ENCODE results near the gene FAM53C. TPM values are rescaled to one million over a fixed set of nuclear protein-coding genes. Genes with fewer than 3 reads are reported as not detected.
"Not testable (repeated sequence)": the region's sequence is repeated elsewhere in the genome, so short reads cannot be mapped to it uniquely, and the experiment has no call there.

FAM53C gene
- total RNA-seq, 1 experiment from 2014 or later = 50.4 TPM

GRCh38 chr5:138389332-138389731, 51.3 kb downstream of the FAM53C start:
- CTCF ChIA-PET = no interaction called here
- intact Hi-C loops (cut with micrococcal nuclease; ENCODE audit: unreplicated experiment) (no loop called here), in situ Hi-C loops (cut with HindIII; ENCODE audit: low pct_unique_long_range_greater_than_20kb, low sequenced_read_pairs) (no loop called here)
- ATAC-seq (no peak), DNase-seq (ENCODE audit: low read depth, low spot score) (no peak)
- H3K36me3 ChIP-seq (ENCODE audit: control insufficient read depth, insufficient read depth, low read length) = peaks cover 21% of the 10 kb centered on the region
- no TSS peak for BruUV-seq (replicated peaks)
- POLR2A ChIA-PET = interaction anchor here (0.5 kb wide), 1 partner anchor 62 kb away, joined by 5 read pairs; no protein-coding TSS in a partner anchor
- H3K27me3 ChIP-seq (ENCODE audit: control insufficient read depth, insufficient read depth, low read length) = no peaks in the 10 kb centered on the region
- H3K4me1 ChIP-seq (ENCODE audit: control insufficient read depth, insufficient read depth, low read length) = no peaks in the 10 kb centered on the region
- no peaks in the 10 kb centered on the region for H3K9me3 ChIP-seq (ENCODE audit: control insufficient read depth, insufficient read depth, low read depth, low read length)
- H3K4me3 ChIP-seq (ENCODE audit: low read depth in 2 of 2, low read length in 2 of 2) = no peak overlapping the region
- TF ChIP-seq SIN3A (IDR thresholded peaks at IDR 0.05; ENCODE audit: borderline replicate concordance, insufficient read depth, low read depth, low read length) (no peak), REST (IDR thresholded peaks at IDR 0.05; ENCODE audit: insufficient read depth in 1 of 2, low read depth in 2 of 2, low read length in 1 of 2) (no peak), TCF7L2 (IDR thresholded peaks at IDR 0.05; ENCODE audit: low read depth, low read length) (no peak), POLR2AphosphoS5 (IDR thresholded peaks at IDR 0.05; ENCODE audit: low read depth, low read length) (no peak), CTCF (IDR thresholded peaks at IDR 0.05) (no peak)
- H3K27ac ChIP-seq (ENCODE audit: low read length) = no peak overlapping the region

- CTCF ChIA-PET; DNase-seq (ENCODE audit: low read depth, low spot score); BruUV-seq (replicated peaks); in situ Hi-C loops (cut with HindIII; ENCODE audit: low pct_unique_long_range_greater_than_20kb, low sequenced_read_pairs); H3K27ac ChIP-seq (ENCODE audit: low read length); H3K4me3 ChIP-seq (ENCODE audit: low read depth in 2 of 2, low read length in 2 of 2); ATAC-seq; H3K27me3 ChIP-seq (ENCODE audit: control insufficient read depth, insufficient read depth, low read length); H3K9me3 ChIP-seq (ENCODE audit: control insufficient read depth, insufficient read depth, low read depth, low read length); intact Hi-C loops (cut with micrococcal nuclease; ENCODE audit: unreplicated experiment); H3K4me1 ChIP-seq (ENCODE audit: control insufficient read depth, insufficient read depth, low read length); POLR2A ChIA-PET: not testable (repeated sequence)
- H3K36me3 ChIP-seq (ENCODE audit: control insufficient read depth, insufficient read depth, low read length) = peaks cover 21% of the 10 kb centered on the region
These were observed 51.8 kb downstream of the FAM53C start for GRCh38 chr5:138389911-138390310.

GRCh38 chr5:138391859-138392386, 53.9 kb downstream of the FAM53C start:
- intact Hi-C loops (cut with micrococcal nuclease; ENCODE audit: unreplicated experiment) (no loop called here), in situ Hi-C loops (cut with HindIII; ENCODE audit: low pct_unique_long_range_greater_than_20kb, low sequenced_read_pairs) (no loop called here)
- Histone ChIP-seq H3K27ac (ENCODE audit: low read length) (no peak overlapping the region), H3K36me3 (ENCODE audit: control insufficient read depth, insufficient read depth, low read length) (peaks cover 12% of the 10 kb centered on the region), H3K4me1 (ENCODE audit: control insufficient read depth, insufficient read depth, low read length) (no peaks in the 10 kb centered on the region), H3K4me3 (ENCODE audit: low read depth in 2 of 2, low read length in 2 of 2) (no peak overlapping the region), H3K9me3 (ENCODE audit: control insufficient read depth, insufficient read depth, low read depth, low read length) (no peaks in the 10 kb centered on the region), H3K27me3 (ENCODE audit: control insufficient read depth, insufficient read depth, low read length) (no peaks in the 10 kb centered on the region)
- ChIA-PET CTCF (no interaction called here), POLR2A (no interaction called here)
- BruUV-seq (replicated peaks) = no TSS peak
- no peak for TF ChIP-seq SIN3A (IDR thresholded peaks at IDR 0.05; ENCODE audit: borderline replicate concordance, insufficient read depth, low read depth, low read length)
- no peak for TF ChIP-seq POLR2AphosphoS5 (IDR thresholded peaks at IDR 0.05; ENCODE audit: low read depth, low read length)
- TF ChIP-seq TCF7L2 (IDR thresholded peaks at IDR 0.05; ENCODE audit: low read depth, low read length) = no peak
- TF ChIP-seq CTCF (IDR thresholded peaks at IDR 0.05) = no peak
- no peak for TF ChIP-seq REST (IDR thresholded peaks at IDR 0.05; ENCODE audit: insufficient read depth in 1 of 2, low read depth in 2 of 2, low read length in 1 of 2)
- ATAC-seq (no peak), DNase-seq (ENCODE audit: low read depth, low spot score) (no peak)

All from Panc1 (cell line).